OCI-M1 (cell line): ENCODE results near the gene LENEP.
A peak's percentile ranks its signal among the peaks of the same experiment; 100 is the strongest.

Source experiments
- DNase-seq: peaks from one replicate; lab custom pipeline; 2025; lab: John Stamatoyannopoulos, UW

The LENEP gene

DNA sequence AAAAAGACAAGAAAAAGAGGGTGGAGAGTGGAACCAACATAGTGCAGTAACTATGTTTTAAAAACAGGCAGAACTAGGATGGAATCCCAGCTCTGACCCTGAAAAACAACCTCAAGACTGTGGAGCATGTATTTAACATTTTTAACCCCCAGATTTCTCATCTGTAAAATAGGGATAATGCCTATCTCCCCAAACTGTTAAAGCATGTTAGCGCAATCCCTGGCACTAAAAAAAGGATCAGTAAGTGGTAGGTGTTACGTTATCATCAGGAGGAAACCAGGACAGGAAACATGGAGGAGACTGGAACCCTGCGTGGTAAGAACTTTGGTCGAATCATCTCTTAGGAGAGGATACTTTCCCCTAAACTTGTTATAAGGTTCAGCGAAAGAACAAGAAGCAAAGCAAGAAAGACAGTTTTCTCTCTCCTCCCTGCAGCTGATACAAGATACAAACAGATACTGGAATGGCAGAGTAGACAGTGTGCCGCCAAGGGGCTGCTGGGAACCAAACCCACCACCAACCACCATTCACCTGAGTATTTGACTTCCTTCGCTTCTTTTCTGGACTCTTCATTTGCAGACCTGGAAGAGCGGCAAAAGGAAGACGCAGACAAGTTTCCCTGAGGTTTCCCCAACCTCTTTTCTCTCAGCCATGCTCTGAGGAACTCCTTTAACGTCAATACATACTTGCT, 32.8 kb upstream of the LENEP start:
- DNase-seq = peak; percentile 61

DNA sequence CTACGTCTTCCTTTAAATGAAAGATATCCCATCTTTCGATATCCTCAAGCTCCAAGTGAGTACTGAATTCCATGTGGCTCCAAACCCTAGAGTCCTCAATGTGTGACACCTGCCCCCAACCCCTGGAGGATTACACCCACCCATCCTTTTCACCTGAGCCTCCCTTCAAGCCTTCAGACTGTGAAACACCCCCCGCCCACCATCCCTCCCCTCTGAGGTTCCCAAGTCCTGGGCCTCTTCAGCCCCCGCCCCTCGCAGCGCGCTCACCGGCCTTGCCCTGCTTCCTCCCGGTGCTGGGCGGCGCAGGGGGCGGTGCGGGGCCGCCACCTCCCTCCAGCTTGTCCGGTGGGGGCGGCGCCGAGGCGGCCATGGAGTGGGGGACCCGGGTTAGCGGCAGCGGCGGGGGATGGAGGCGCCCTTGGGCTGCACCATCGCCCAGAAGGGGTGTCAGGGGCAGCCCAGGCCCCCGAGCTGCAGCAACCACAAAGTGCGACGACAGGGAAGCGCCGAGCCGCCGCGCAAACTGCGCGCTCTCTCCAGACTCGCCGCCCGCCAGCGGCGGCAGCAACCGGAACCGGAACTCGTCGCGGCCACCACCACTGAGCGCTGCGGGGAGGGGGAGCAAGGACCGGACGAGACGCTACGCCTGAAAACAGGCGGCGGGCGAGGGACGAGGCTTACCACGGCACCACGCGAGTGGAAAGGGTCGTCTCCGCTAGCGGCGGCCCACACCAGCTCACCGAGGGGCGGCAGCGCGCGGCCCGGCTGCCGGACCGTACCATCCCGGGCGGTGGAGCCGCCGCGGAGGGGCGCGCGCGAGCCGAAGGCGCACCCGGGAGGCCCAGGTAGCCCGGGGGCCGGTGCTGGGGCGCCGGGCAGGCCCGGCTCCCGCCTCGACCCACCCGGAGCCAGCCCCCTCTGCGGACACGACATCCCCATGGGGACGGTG, 31.9 kb upstream of the LENEP start, which contains the start of gene PYGO2:
Gene PYGO2 (minus strand): TSS at position 576 of the 949 bp plus-strand sequence. CDS start 206 bp downstream, at position 370.
- DNase-seq = peak; percentile 92

- peak; percentile 81 for DNase-seq
Observed at GRCh38 chr1:154962156-154962749, 31.1 kb upstream of the LENEP start.

DNA sequence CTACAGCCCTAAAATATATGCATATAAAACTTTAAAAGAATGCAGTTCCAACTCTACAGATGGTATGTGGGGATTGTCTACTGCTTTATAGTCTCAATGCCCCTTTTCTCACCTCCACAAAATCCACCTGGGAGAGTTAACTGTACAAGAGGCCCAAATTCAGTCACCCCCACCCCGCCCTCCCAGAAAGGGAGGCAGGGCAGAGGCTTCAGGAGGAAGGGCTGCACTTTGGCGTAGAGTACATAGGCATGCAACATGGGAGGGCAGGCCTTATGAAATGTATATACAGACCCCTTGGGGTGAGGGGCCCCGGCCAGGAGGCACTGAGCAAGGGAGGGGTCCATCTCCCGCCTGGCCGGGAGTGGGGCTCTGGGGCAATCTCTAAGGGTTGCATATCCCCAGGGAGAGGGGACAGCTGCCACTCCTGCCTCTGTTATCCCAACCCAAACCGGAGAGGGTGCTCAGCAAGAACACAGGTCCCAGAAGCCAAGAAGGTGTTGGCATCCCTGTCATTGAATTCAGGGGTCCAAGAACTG, 30.5 kb upstream of the LENEP start:
- no peak for DNase-seq

DNA sequence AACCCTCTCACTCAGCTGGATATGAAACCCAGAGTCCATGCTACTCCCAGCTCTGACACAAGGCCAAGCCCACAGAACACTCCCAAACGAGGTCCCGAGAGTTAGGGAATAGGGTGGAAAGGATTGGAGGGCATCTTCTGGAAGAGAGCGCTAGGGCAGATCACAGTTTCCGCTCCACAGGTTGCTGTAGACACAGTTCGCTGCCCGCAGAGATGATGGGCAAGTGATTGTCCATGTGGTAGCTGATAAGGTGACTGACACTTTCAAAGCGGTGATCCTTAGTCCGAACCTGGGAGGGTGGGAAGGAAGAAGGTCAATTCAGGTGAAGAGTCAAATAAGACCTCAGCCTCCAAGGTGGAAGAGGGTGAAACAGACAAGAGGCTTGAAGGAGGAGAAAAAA, 29.7 kb upstream of the LENEP start:
- DNase-seq = no peak

- DNase-seq = no peak
Observed at GRCh38 chr1:154964359-154964758, 29.0 kb upstream of the LENEP start.

- DNase-seq = no peak
Observed at GRCh38 chr1:154966111-154966510, 27.3 kb upstream of the LENEP start.

- no peak for DNase-seq
Observed at GRCh38 chr1:154967331-154967950, 25.9 kb upstream of the LENEP start.

DNA sequence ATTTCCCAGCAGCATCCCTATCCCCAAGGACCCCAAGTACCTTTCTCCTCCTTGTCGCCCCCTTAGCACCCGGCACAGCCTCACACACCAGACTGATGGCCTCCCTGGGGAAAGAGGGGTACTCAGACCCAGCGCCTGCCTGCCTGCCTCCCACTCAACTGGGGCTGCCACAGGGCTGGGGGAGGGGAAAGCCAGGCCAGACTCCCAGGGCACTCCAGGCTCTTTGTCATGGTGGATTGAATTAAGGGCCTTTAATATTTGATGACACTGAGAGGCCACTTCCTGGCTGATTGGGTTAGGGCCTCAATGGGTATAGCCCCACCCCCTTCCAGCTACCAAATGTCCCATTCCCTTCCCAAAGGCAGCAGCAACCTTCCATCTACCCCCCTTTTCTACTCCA, 24.7 kb upstream of the LENEP start:
- DNase-seq = no peak

- DNase-seq = no peak
Observed at GRCh38 chr1:154969246-154969645, 24.1 kb upstream of the LENEP start.

GRCh38 chr1:154969860-154970452, 23.4 kb upstream of the LENEP start:
- no peak for DNase-seq

- peak; percentile 96 for DNase-seq
Observed at GRCh38 chr1:154970631-154971340, 22.6 kb upstream of the LENEP start, which contains the start of gene SHC1. Gene SHC1, minus strand, starts transcription at chr1:154970747. Its CDS starts 221 bp downstream, at chr1:154970526.

- DNase-seq = no peak
Observed at GRCh38 chr1:154971341-154971998, 21.9 kb upstream of the LENEP start.

- no peak for DNase-seq
Observed at GRCh38 chr1:154972213-154972516, 21.2 kb upstream of the LENEP start.

DNA sequence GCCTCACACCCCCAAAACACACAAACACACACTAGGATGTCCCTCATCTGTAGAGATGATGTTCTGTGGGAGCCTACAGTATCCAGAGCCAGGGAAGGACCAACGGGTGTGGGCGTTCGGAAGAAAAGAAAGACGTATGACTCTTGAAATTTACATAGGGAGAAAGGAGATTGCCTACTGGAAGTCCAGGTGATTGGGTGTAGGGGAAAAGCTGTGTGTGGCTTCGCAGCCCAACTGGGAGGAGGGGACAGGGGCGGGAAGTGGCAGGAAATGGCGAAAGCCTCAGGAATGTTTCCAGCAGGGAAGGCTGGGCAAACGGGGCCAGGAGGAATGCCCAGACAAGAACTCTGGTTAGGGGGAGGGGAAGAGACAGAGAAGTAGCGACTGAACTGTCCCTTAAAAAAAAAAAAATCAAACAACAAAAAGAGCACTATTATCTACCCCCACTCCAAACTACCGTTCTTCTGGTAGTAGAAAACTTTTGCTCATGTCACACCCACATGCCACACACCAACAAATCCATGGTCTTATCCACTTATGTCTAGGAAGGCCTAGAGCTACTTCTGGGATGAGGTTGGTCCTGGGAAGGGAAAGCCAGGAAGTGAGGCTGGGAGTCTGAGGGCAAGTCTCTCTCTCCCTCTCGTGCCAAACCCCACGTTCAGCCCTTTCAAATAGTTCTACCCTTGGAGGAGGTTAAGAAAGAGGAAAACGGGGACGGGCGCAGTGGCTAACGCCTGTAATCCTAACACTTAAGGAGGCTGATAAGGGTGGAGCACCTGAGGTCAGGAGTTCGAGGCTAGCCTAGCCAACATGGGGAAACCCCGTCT, 20.7 kb upstream of the LENEP start:
- peak; percentile 74 for DNase-seq

- peak; percentile 100 for DNase-seq
Observed at GRCh38 chr1:154973344-154974101, 19.9 kb upstream of the LENEP start.

- DNase-seq = peak; percentile 100
Observed at GRCh38 chr1:154974102-154974807, 19.1 kb upstream of the LENEP start, which contains the start of gene CKS1B. Gene CKS1B, plus strand, starts transcription at chr1:154974681. Its CDS starts 65 bp downstream, at chr1:154974746.
